HG03520 (cell line): Measurements from ENCODE around the gene RAPGEF3.

ENCODE experiments used
- ATAC-seq: cut with Tn5 transposase; IDR thresholded peaks from one replicate; pipeline ENCODE4 v1.9.1; 2021; ENCODE audit warnings: mild to moderate bottlenecking, moderate library complexity; ENCODE audit not compliant: unreplicated experiment

RAPGEF3 gene

DNA sequence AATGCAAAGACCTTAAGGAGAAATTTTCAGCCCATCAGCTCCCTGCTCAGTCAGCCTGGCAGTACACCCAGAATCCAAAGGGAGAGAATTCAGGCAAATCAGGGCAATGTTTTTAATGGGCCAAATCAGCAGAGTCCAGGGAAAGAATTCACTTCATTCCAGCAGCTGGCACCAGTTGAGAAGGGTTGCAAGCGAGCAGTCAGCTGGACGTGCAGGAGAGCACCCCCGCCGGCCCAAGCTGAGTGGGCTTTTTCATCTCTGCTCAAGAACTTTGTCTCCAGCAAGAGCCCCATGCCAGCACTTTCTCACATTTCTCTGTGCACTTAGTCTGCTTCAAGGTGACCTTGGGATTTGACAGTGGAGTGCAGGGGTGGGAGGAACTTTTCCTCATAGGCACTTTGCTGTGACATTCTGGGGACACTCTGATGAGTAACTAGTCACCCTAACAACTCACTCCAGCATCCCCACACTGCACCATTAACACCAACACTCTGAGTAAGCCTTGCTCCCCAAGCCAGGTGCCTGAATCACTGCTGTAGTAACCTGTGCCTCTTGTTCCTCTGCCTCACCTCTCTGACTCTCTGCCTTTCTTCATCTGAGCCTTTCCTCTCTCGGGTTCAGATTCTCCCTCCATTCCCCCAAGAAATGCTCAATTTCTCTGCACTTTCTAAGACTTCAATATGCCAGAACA is 35.6 kb downstream of the RAPGEF3 start:
- no peak for ATAC-seq

GRCh38 chr12:47722136-47722834 is 36.4 kb downstream of the RAPGEF3 start:
- ATAC-seq = no peak

- ATAC-seq = no peak
Observed at GRCh38 chr12:47721431-47721973, 37.2 kb downstream of the RAPGEF3 start.

- no peak for ATAC-seq
Observed at GRCh38 chr12:47718531-47718930, 40.1 kb downstream of the RAPGEF3 start.

DNA sequence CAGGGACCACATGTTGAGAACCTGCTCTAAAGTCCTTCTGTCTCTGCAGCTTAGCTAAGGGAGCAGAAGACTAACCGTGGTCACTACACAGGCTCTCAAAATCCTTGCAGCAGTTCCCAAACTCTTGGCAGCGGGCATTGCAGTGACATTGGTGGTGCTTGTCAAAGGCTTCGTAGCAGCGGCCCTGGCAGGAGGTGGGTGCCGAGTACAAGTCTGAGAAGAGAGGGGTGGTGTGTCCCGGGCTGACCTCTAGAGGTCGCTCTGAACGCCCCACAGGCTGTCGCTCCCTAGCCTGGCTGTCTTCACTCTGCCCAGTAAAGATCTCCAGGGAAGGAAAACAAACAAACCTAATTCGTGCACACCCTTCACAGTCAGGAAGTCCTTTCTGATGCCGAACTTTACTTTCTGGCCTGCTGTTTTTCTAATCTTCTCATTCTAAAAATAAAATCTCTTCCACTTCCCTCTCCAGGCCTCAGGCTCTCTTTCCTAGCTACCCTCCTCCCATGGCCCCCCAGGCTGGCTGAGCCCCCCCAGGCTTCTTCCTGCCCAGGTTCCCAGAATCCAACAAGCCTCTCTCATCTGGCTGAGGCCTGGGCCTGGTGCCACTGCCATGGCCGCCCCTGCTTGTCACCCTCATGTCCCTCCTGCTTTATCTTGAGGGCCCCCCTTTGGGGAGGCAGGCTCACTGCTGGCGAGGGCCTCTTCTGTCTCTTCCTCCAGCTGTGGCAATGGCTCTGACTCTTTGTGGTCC is 41.1 kb downstream of the RAPGEF3 start:
- no peak for ATAC-seq

DNA sequence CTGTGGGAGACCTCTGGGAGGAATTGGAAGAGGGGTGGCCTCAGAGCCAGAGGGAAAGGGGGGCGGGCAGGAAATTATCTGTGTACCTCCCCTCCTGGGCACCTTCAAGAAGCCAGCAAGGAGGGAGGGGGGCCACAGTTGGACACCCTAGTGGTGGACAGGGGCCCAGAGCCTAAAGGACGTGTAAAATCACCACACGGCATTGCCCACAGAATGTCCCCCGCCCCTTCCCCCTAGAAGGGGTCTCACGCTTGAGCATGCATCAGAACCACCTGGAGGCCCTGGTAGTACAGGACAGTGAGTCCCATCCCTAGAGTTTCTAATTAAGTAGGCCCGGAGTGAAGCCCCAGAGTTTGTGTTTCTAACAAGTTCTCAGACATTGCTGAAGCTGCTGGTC is 41.6 kb downstream of the RAPGEF3 start:
- no peak for ATAC-seq

GRCh38 chr12:47715877-47716548 is 42.7 kb downstream of the RAPGEF3 start:
- ATAC-seq = no peak

DNA sequence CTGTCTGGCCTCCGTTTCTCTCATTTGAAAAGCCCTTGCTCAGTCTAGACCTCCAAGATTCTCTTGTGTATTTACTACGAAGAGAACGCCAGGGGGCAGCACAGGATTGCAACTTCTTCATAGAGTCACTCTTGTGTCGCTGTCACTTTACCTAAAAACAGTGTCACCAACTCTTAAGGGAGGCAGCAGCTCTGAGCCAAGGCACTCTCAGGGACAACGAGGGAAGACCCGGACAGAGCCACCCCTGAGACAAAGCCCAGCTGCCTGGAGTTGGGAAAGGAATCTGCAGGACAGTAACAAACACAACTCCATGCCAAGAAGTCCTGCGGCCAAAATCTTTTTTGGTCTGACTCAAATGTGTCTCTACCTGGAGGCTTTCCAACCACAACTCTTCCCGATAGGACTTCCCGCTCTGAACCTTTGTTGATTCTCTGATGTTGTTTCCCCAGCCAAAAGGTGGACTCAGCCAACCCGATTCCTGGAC is 43.2 kb downstream of the RAPGEF3 start:
- peak; percentile 79 for ATAC-seq

DNA sequence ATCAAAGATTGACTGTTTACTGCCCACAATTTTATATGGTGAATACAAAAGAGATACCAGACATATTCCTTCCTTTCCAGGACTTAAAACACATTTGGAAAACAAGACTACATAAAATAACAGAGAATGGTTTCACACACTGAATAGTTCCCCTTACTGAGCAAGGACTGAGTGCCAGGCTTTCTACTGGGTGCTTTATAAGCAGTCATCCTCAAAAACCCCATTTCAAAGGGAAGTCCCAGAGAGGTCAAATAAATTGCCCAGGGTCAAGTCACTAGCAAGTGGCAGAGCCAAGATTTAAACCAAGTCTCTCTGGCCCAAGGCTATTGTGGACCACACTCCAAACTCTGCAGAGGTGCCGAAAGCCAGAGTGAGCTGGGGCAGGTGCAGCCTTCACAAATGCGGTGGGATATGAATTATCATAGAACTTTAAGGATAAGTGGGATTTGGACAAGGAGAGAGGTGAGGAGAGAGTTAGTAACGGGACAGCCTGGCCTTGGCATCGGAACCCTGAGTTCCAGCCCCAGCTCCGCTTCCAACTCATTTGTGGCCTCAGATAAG is 43.8 kb downstream of the RAPGEF3 start:
- ATAC-seq = no peak

DNA sequence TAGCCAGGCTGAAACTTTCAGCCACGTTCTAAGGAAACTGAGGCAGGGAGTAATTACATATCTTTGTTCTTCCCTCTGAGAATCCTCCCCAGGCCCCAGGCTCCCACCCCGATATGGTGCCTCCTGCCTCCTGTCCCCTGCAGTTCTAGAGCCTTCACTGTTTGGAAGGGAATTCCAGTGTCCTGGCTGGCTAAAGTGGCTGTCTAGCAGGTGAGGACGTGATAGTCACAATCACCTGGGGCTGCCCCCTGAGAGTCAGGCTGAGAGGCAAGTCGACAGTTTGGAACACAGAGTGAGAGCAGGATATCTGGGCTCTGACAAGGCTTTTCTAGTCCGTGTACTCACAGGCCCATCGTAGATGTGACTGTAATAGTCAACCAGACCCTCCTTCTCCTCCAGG is 46.5 kb downstream of the RAPGEF3 start:
- no peak for ATAC-seq

GRCh38 chr12:47711448-47711847 is 47.2 kb downstream of the RAPGEF3 start:
- no peak for ATAC-seq

GRCh38 chr12:47710278-47710677 is 48.4 kb downstream of the RAPGEF3 start:
- no peak for ATAC-seq

- ATAC-seq = no peak
Observed at GRCh38 chr12:47709671-47710070, 49.0 kb downstream of the RAPGEF3 start.

DNA sequence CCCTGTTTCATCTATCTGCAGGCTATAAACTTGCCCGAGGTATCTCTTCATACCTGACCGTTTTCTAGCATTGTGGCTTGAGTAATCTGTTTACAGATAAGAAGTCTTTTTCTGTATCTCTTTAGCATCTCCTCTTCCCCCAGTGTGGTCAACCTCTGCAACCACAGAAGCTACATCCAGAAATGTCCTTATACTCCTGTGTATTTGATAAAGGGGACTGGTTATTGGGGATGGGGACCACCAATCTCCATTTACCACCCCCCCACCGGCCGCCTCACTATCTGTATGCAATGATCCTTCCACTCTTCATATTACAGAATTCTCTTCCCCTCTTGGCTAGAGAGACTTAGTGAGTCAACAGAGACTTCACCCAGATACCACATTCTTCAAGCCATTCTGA is 49.4 kb downstream of the RAPGEF3 start:
- no peak for ATAC-seq

GRCh38 chr12:47707905-47708543 is 50.7 kb downstream of the RAPGEF3 start:
- ATAC-seq = no peak

- ATAC-seq = no peak
Observed at GRCh38 chr12:47707355-47707754, 51.3 kb downstream of the RAPGEF3 start.

GRCh38 chr12:47705566-47706425 is 52.9 kb downstream of the RAPGEF3 start, which contains the start of gene RPAP3:
Gene RPAP3, minus strand, starts transcription at chr12:47706030. Its CDS starts 3,190 bp downstream, at chr12:47702840.
- peak; percentile 78 for ATAC-seq

DNA sequence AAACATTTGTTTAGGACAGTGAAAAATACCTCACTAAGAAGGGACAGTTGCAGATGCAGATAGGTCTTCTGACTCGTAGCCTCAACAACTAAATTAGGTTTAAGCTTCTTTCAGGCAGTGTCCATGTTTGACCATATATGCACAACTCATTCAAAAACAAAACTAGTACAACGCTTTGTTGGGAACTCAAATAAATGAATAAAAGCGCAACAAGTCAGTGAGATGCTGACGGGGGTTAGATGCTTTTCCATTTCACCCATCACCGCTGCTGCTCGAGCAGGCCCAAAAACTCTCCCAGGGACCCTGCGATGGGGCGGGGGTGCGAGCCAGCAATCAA is 53.5 kb downstream of the RAPGEF3 start:
- ATAC-seq = peak; percentile 2

- ATAC-seq = no peak
Observed at GRCh38 chr12:47704719-47705118, 54.0 kb downstream of the RAPGEF3 start.
